Thyroid gland (tissue), 4 donors: ENCODE measurements around the gene MID1. TPM values are rescaled to one million over a fixed set of nuclear protein-coding genes. Genes with fewer than 3 reads are reported as not detected.

ENCODE experiments used
- DNase-seq, 2 donors: peaks; one replicate each; pipeline ENCODE4 v3.0.0-alpha.2; 2019
- H3K27ac ChIP-seq, 3 donors: fragments of 200-600 bp; sonication (generic); 1 replicate in 2 of 3; 2 replicates in 1 of 3; pipeline ENCODE4 v1.5.1; 2016 to 2019; ENCODE audit warnings: mild to moderate bottlenecking in 1 of 3, moderate library complexity in 1 of 3
- H3K27me3 ChIP-seq: fragments of 200-600 bp; sonication (generic); one replicate; pipeline ENCODE4 v1.5.1; 2019
- H3K36me3 ChIP-seq, 2 donors: fragments of 200-600 bp; sonication (generic); one replicate each; pipeline ENCODE4 v1.5.1; 2016 to 2019
- H3K4me1 ChIP-seq, 2 donors: fragments of 200-600 bp; sonication (generic); one replicate each; pipeline ENCODE4 v1.5.1; 2017 to 2019
- H3K4me3 ChIP-seq, 3 donors: fragments of 200-600 bp; sonication (generic); replicated peaks in 1 of 3; 1 replicate in 2 of 3; 2 replicates in 1 of 3; pipeline ENCODE4 v1.5.1; 2016; ENCODE audit warnings: mild to moderate bottlenecking in 1 of 3
- H3K9me3 ChIP-seq: fragments of 200-600 bp; sonication (generic); one replicate; pipeline ENCODE4 v1.5.1; 2017
- CTCF ChIP-seq, 6 experiments: fragments of 200-600 bp in 3 of 6; fragments of 450-650 bp in 3 of 6; sonication (generic) in 3 of 6; IDR thresholded peaks; one replicate each; pipeline ENCODE4 v1.5.1; 2016 to 2019; ENCODE audit warnings: antibody characterized with exemption in 6 of 6, mild to moderate bottlenecking in 2 of 6, inconsistent platforms in 1 of 6, moderate library complexity in 1 of 6
- POLR2A ChIP-seq, 2 donors: fragments of 450-650 bp; IDR thresholded peaks; one replicate each; pipeline ENCODE4 v1.6.1; 2017; ENCODE audit warnings: antibody characterized with exemption in 2 of 2, mild to moderate bottlenecking in 2 of 2, moderate library complexity in 1 of 2
- WGBS, 2 donors: methylation state at CpG; one replicate each; pipeline ENCODE4 v1.1.5; 2017; 5-methylcytosine and 5-hydroxymethylcytosine counted together
- intact Hi-C: fragments of 100-400 bp; cut with DNase I; formaldehyde crosslinking; loops from one replicate; pipeline ENCODE4 v1.15.1; 2023
- total RNA-seq, 4 donors: library from RNA; depleted of rRNA; stranded (reverse); fragments of >200 nt; gene quantifications; one replicate each; pipeline ENCODE4 v1.2.3, GENCODE V29; 2016

MID1 gene
- total RNA-seq, 4 donors from 2014 or later: 9.5 to 19.5 (median 12.7) TPM

- Histone ChIP-seq H3K36me3 (no peaks in the 10 kb centered on the region), H3K27ac (no peak overlapping the region), H3K4me1 (no peaks in the 10 kb centered on the region), H3K4me3 (no peak overlapping the region), H3K9me3 (no peaks in the 10 kb centered on the region), H3K27me3 (no peaks in the 10 kb centered on the region)
- DNase-seq: no peak
- intact Hi-C loops: no loop called here
- 100% methylated on average over 1 to 3 of the region's 20 CpGs for WGBS, 2 donors
- TF ChIP-seq POLR2A (IDR thresholded peaks at IDR 0.05) (no peak), CTCF (IDR thresholded peaks at IDR 0.05) (no peak)
Measured at GRCh38 chrX:10567136-10567535, 53.2 kb downstream of the MID1 start.

- no peak overlapping the region for H3K4me3 ChIP-seq
- no peaks in the 10 kb centered on the region for H3K9me3 ChIP-seq
- H3K27ac ChIP-seq: no peak overlapping the region
- no peaks in the 10 kb centered on the region for H3K27me3 ChIP-seq
- no peaks in the 10 kb centered on the region for H3K4me1 ChIP-seq
- peak in 1 of 2 donors; percentile 46 for DNase-seq
- WGBS, 2 donors: 54 to 69% methylated on average over 11 of the region's 11 CpGs
- no peaks in the 10 kb centered on the region for H3K36me3 ChIP-seq
- TF ChIP-seq POLR2A (IDR thresholded peaks at IDR 0.05) (no peak), CTCF (IDR thresholded peaks at IDR 0.05) (no peak)
- intact Hi-C loops: no loop called here
Measured at GRCh38 chrX:10566716-10567097, 53.7 kb downstream of the MID1 start.

GRCh38 chrX:10564484-10564883 is 55.9 kb downstream of the MID1 start:
- DNase-seq: no peak
- Histone ChIP-seq H3K36me3 (no peaks in the 10 kb centered on the region), H3K27ac (no peak overlapping the region), H3K4me3 (no peak overlapping the region), H3K27me3 (no peaks in the 10 kb centered on the region), H3K4me1 (no peaks in the 10 kb centered on the region), H3K9me3 (no peaks in the 10 kb centered on the region)
- WGBS, 2 donors: 84 to 92% methylated on average over 3 of the region's 3 CpGs
- TF ChIP-seq CTCF (IDR thresholded peaks at IDR 0.05) (no peak), POLR2A (IDR thresholded peaks at IDR 0.05) (no peak)
- intact Hi-C loops: no loop called here

GRCh38 chrX:10557166-10557565 is 63.2 kb downstream of the MID1 start:
- Histone ChIP-seq H3K27me3 (no peaks in the 10 kb centered on the region), H3K27ac (no peak overlapping the region), H3K9me3 (no peaks in the 10 kb centered on the region), H3K4me3 (no peak overlapping the region), H3K4me1 (no peaks in the 10 kb centered on the region), H3K36me3 (no peaks in the 10 kb centered on the region)
- intact Hi-C loops: no loop called here
- DNase-seq: no peak
- 87 to 98% methylated on average over 4 of the region's 4 CpGs for WGBS, 2 donors
- TF ChIP-seq CTCF (IDR thresholded peaks at IDR 0.05): no peak
- no peak for TF ChIP-seq POLR2A (IDR thresholded peaks at IDR 0.05)

- no peaks in the 10 kb centered on the region for H3K27me3 ChIP-seq
- DNase-seq: no peak
- TF ChIP-seq CTCF (IDR thresholded peaks at IDR 0.05): no peak
- no peak for TF ChIP-seq POLR2A (IDR thresholded peaks at IDR 0.05)
- no peaks in the 10 kb centered on the region for H3K36me3 ChIP-seq
- H3K4me3 ChIP-seq: no peak overlapping the region
- no peaks in the 10 kb centered on the region for H3K4me1 ChIP-seq
- intact Hi-C loops: no loop called here
- H3K27ac ChIP-seq: no peak overlapping the region
- WGBS, 2 donors: 91 to 93% methylated on average over 5 of the region's 5 CpGs
- no peaks in the 10 kb centered on the region for H3K9me3 ChIP-seq
Measured at GRCh38 chrX:10556405-10556804, 64.0 kb downstream of the MID1 start.
